IMR-90 (cell line): ENCODE results near the gene RNU6-1.

ENCODE experiments used
- FOS ChIP-seq: fragments of 150-350 bp; IDR thresholded peaks from 2 replicates; pipeline ENCODE4 v1.6.1; 2016; ENCODE audit warnings: low read depth, low read length
- MAFK ChIP-seq: IDR thresholded peaks from 2 replicates; pipeline ENCODE4 v1.6.1; 2012; ENCODE audit warnings: low read depth, low read length, improper control_type of control experiment
- MXI1 ChIP-seq: IDR thresholded peaks from 2 replicates; pipeline ENCODE4 v1.6.1; 2012; ENCODE audit warnings: low read depth, mild to moderate bottlenecking, low read length, moderate library complexity, borderline replicate concordance
- NFE2L2 ChIP-seq: fragments of 150-350 bp; IDR thresholded peaks from 2 replicates; pipeline ENCODE4 v1.6.1; 2016; ENCODE audit warnings: low read depth, mild to moderate bottlenecking, low read length
- POLR2A ChIP-seq: IDR thresholded peaks from 2 replicates; pipeline ENCODE4 v1.6.1; 2012; ENCODE audit warnings: mild to moderate bottlenecking, low read depth, low read length
- RAD21 ChIP-seq: IDR thresholded peaks from 2 replicates; pipeline ENCODE4 v1.6.1; 2012; ENCODE audit warnings: low read length, improper control_type of control experiment
- RCOR1 ChIP-seq: IDR thresholded peaks from 2 replicates; pipeline ENCODE4 v1.6.1; 2012; ENCODE audit warnings: mild to moderate bottlenecking, low read length, improper control_type of control experiment; ENCODE audit not compliant: insufficient replicate concordance
- RFX5 ChIP-seq: IDR thresholded peaks from 2 replicates; pipeline ENCODE4 v1.8.0; 2012; ENCODE audit warnings: low read depth, mild to moderate bottlenecking, low read length, moderate library complexity
- SMC3 ChIP-seq: fragments of 150-350 bp; IDR thresholded peaks from 2 replicates; pipeline ENCODE4 v1.6.1; 2016; ENCODE audit warnings: low read depth, mild to moderate bottlenecking, antibody characterized with exemption, low read length, moderate library complexity
- TF ChIP-seq, protein P1 (sequence below): conservative IDR thresholded peaks from 2 replicates; pipeline ENCODE4 v1.5.1; 2012; ENCODE audit warnings: mild to moderate bottlenecking, low read depth, low read length, improper control_type of control experiment
- TF ChIP-seq, protein P2 (sequence below): fragments of 150-350 bp; IDR thresholded peaks from 2 replicates; pipeline ENCODE4 v1.6.1; 2017; ENCODE audit warnings: mild to moderate bottlenecking, antibody characterized with exemption, low read length, low read depth

DNA sequence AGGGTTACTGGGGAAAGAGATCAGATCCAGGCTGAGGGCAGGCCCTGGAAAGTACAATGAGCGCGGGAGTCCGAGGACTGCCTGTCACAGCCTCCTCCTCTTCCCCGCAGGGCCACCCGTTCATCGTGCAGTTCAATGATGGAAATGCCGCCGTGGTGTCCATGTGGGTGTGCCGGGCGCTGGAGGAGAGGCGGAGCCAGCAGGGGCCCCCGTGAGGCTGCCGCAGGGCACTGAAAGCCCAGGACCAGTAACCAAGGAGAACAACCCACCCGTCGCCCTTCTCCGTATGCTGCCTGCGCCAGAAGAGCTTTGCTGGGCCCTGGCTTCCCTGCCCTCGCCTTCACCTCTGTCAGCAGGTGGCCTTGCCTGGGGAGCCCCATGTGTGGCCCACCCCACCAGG, 33.3 kb downstream of the RNU6-1 start:
- no peak for TF ChIP-seq POLR2A
- TF ChIP-seq, protein P1, sequence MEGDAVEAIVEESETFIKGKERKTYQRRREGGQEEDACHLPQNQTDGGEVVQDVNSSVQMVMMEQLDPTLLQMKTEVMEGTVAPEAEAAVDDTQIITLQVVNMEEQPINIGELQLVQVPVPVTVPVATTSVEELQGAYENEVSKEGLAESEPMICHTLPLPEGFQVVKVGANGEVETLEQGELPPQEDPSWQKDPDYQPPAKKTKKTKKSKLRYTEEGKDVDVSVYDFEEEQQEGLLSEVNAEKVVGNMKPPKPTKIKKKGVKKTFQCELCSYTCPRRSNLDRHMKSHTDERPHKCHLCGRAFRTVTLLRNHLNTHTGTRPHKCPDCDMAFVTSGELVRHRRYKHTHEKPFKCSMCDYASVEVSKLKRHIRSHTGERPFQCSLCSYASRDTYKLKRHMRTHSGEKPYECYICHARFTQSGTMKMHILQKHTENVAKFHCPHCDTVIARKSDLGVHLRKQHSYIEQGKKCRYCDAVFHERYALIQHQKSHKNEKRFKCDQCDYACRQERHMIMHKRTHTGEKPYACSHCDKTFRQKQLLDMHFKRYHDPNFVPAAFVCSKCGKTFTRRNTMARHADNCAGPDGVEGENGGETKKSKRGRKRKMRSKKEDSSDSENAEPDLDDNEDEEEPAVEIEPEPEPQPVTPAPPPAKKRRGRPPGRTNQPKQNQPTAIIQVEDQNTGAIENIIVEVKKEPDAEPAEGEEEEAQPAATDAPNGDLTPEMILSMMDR: no peak
- no peak for TF ChIP-seq MAFK
- TF ChIP-seq NFE2L2: no peak
- TF ChIP-seq RCOR1: no peak
- TF ChIP-seq RFX5: no peak
- TF ChIP-seq MXI1: no peak
- TF ChIP-seq RAD21: no peak
- no peak for TF ChIP-seq FOS
- TF ChIP-seq, protein P2, sequence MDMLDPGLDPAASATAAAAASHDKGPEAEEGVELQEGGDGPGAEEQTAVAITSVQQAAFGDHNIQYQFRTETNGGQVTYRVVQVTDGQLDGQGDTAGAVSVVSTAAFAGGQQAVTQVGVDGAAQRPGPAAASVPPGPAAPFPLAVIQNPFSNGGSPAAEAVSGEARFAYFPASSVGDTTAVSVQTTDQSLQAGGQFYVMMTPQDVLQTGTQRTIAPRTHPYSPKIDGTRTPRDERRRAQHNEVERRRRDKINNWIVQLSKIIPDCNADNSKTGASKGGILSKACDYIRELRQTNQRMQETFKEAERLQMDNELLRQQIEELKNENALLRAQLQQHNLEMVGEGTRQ: no peak
- no peak for TF ChIP-seq SMC3
